Measurements from ENCODE around the gene MYO1H. TPM values are rescaled to one million over a fixed set of nuclear protein-coding genes. Genes with fewer than 3 reads are reported as not detected.

The MYO1H gene
- total RNA-seq, 1 donor, result not detected

DNA sequence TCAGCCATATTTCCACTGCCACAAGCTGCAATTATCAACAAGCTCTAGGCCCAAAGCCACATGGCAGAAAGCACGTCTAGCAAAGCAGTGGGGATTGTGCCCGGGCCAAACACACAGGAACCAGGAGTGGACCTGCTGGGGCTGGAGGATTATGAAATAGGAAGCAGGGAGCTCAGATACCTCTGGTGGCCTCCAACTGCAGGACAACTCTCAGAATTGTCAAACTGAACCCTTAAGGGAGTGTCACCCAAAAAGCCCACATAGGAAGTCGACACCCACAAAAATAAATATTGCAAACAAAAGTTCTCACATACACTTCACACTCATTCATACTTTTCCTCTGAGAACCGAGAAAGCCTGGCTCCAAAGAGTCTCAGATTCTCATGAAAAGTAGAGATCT is 103.3 kb downstream of the MYO1H start:
- Histone ChIP-seq H4K20me1 (ENCODE audit: insufficient read depth, low read length) (peaks cover 14% of the 10 kb centered on the region), H3K36me3 (ENCODE audit: insufficient read depth, low read length) (peaks cover 95% of the 10 kb centered on the region), H3K4me2 (ENCODE audit: insufficient read depth, low read length) (no peak overlapping the region), H3K4me3 (ENCODE audit: insufficient read depth, low read length) (no peak overlapping the region), H3K4me1 (ENCODE audit: insufficient read depth, low read length) (peaks cover 9% of the 10 kb centered on the region), H3K27ac (ENCODE audit: low read depth, low read length) (no peak overlapping the region), H3K79me2 (ENCODE audit: insufficient read depth, low read length) (peaks cover 89% of the 10 kb centered on the region), H2AFZ (ENCODE audit: low read length) (no peak overlapping the region), H3K27me3 (ENCODE audit: insufficient read depth, low read length) (no peaks in the 10 kb centered on the region), H3K9me3 (ENCODE audit: low read depth, low read length) (no peaks in the 10 kb centered on the region)
- peak; percentile 42 for DNase-seq (ENCODE audit: insufficient read length, low spot score, missing footprints)
- TF ChIP-seq, protein P1, sequence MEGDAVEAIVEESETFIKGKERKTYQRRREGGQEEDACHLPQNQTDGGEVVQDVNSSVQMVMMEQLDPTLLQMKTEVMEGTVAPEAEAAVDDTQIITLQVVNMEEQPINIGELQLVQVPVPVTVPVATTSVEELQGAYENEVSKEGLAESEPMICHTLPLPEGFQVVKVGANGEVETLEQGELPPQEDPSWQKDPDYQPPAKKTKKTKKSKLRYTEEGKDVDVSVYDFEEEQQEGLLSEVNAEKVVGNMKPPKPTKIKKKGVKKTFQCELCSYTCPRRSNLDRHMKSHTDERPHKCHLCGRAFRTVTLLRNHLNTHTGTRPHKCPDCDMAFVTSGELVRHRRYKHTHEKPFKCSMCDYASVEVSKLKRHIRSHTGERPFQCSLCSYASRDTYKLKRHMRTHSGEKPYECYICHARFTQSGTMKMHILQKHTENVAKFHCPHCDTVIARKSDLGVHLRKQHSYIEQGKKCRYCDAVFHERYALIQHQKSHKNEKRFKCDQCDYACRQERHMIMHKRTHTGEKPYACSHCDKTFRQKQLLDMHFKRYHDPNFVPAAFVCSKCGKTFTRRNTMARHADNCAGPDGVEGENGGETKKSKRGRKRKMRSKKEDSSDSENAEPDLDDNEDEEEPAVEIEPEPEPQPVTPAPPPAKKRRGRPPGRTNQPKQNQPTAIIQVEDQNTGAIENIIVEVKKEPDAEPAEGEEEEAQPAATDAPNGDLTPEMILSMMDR (IDR thresholded peaks at IDR 0.05; ENCODE audit: extremely low read depth, low read depth, low read length), result no peak

DNA sequence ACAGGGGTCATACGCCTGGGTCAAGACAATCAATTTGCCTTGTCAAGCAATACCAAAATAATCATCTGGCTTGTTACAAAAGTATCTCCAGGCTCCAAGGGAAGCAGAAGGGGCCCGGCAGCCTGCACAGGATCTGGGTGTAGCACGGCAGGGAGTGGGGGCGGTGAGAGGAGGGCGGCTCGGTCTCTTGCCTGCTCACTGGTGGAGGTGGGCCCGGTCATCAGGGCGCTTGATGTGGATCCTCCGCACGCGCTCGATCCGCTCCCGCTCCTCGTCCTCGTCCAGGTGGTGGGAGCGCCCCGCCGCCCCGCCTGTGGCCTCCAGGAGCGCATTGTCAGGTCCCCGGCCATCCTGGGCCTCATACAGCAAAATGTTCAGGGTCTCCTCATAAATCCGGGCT is 103.7 kb downstream of the MYO1H start:
- Histone ChIP-seq H3K79me2 (ENCODE audit: insufficient read depth, low read length) (peaks cover 93% of the 10 kb centered on the region), H3K4me2 (ENCODE audit: insufficient read depth, low read length) (no peak overlapping the region), H4K20me1 (ENCODE audit: insufficient read depth, low read length) (peaks cover 14% of the 10 kb centered on the region), H3K4me1 (ENCODE audit: insufficient read depth, low read length) (peaks cover 5% of the 10 kb centered on the region), H3K4me3 (ENCODE audit: insufficient read depth, low read length) (no peak overlapping the region), H3K27me3 (ENCODE audit: insufficient read depth, low read length) (no peaks in the 10 kb centered on the region), H3K9me3 (ENCODE audit: low read depth, low read length) (no peaks in the 10 kb centered on the region), H3K27ac (ENCODE audit: low read depth, low read length) (no peak overlapping the region), H3K36me3 (ENCODE audit: insufficient read depth, low read length) (peaks cover 95% of the 10 kb centered on the region), H2AFZ (ENCODE audit: low read length) (no peak overlapping the region)
- DNase-seq (ENCODE audit: insufficient read length, low spot score, missing footprints), result peak; percentile 42
- TF ChIP-seq, protein P1 (IDR thresholded peaks at IDR 0.05; ENCODE audit: extremely low read depth, low read depth, low read length), result no peak

DNA sequence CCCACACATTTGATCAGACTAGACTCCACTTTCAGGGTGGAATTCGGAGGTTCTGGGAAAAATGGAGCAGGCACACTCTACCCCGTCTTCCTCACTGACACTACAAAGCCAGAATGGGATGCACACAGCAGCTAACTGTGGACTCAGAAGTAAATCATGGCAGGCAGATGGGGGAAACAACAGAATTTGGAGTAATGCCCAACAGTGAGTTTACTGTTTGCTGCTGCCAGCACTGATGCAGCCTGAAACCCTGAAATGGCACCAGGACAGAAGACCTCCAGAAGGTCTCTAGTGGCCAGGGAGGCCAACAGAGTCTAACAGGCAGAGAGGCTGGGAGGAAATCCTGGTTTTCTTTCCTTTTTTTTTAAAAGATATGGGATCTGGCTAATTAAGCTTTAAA is 104.8 kb downstream of the MYO1H start:
- Histone ChIP-seq H3K27ac (ENCODE audit: low read depth, low read length) (peak overlapping the region; percentile 20), H2AFZ (ENCODE audit: low read length) (no peak overlapping the region), H3K9me3 (ENCODE audit: low read depth, low read length) (no peaks in the 10 kb centered on the region), H4K20me1 (ENCODE audit: insufficient read depth, low read length) (peaks cover 14% of the 10 kb centered on the region), H3K36me3 (ENCODE audit: insufficient read depth, low read length) (peaks cover 95% of the 10 kb centered on the region), H3K27me3 (ENCODE audit: insufficient read depth, low read length) (no peaks in the 10 kb centered on the region), H3K4me3 (ENCODE audit: insufficient read depth, low read length) (no peak overlapping the region), H3K79me2 (ENCODE audit: insufficient read depth, low read length) (peaks cover 95% of the 10 kb centered on the region), H3K4me1 (ENCODE audit: insufficient read depth, low read length) (peaks cover 4% of the 10 kb centered on the region), H3K4me2 (ENCODE audit: insufficient read depth, low read length) (no peak overlapping the region)
- peak; percentile 42 for DNase-seq (ENCODE audit: insufficient read length, low spot score, missing footprints)
- TF ChIP-seq, protein P1 (IDR thresholded peaks at IDR 0.05; ENCODE audit: extremely low read depth, low read depth, low read length), result no peak

DNA sequence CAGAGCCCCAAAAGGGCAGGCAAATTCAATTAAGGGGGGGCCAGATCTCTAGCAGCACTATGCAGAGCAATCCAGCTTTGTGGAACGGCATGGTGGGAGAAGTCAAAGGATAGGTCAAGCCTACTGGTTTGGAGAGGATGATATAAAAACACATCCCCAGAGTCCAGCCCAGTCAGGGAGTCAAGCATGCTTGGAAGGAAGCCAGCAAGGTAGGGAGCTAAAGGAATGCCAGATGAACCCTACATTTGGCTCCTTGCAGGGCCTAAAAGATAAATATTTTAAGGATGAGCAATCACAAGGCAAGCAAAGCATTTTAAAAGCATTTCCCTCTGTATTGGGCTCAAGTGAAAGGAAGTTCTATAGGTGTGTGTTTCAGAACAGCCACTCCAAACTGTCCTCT is 108.0 kb downstream of the MYO1H start:
- H2AFZ ChIP-seq (ENCODE audit: low read length), result no peak overlapping the region
- no peak overlapping the region for H3K4me2 ChIP-seq (ENCODE audit: insufficient read depth, low read length)
- H3K36me3 ChIP-seq (ENCODE audit: insufficient read depth, low read length), result peaks cover 83% of the 10 kb centered on the region
- H3K79me2 ChIP-seq (ENCODE audit: insufficient read depth, low read length), result peaks cover 94% of the 10 kb centered on the region
- no peaks in the 10 kb centered on the region for H3K27me3 ChIP-seq (ENCODE audit: insufficient read depth, low read length)
- H3K4me3 ChIP-seq (ENCODE audit: insufficient read depth, low read length), result no peak overlapping the region
- TF ChIP-seq, protein P1 (IDR thresholded peaks at IDR 0.05; ENCODE audit: extremely low read depth, low read depth, low read length), result no peak
- peaks cover under 1% of the 10 kb centered on the region for H4K20me1 ChIP-seq (ENCODE audit: insufficient read depth, low read length)
- H3K9me3 ChIP-seq (ENCODE audit: low read depth, low read length), result no peaks in the 10 kb centered on the region
- H3K27ac ChIP-seq (ENCODE audit: low read depth, low read length), result no peak overlapping the region
- DNase-seq (ENCODE audit: insufficient read length, low spot score, missing footprints), result no peak
- peaks cover 34% of the 10 kb centered on the region for H3K4me1 ChIP-seq (ENCODE audit: insufficient read depth, low read length)
